ENCODE data around the gene LRRC38. TPM values are rescaled to one million over a fixed set of nuclear protein-coding genes. Genes with fewer than 3 reads are reported as not detected.

Gene LRRC38
- total and polyA plus RNA-seq, 2 of the 4 experiments (the other 2 are of a cell fraction): not detected

- no peak overlapping the region for H3K9ac ChIP-seq (ENCODE audit: low read depth, low read length)
- dilution Hi-C loops (cut with HindIII; ENCODE audit: low sequenced_read_pairs, unreplicated experiment): no loop called here
- no peak overlapping the region for H4K8ac ChIP-seq (ENCODE audit: low read depth in 2 of 2, low read length in 2 of 2)
- no peaks in the 10 kb centered on the region for H4K20me1 ChIP-seq (ENCODE audit: insufficient read depth, low read length)
- no peaks in the 10 kb centered on the region for H3K9me1 ChIP-seq (ENCODE audit: insufficient read depth, low read length)
- no peak for ATAC-seq (ENCODE audit: low read depth)
- ChIA-PET CTCF (no interaction called here), POLR2A (ENCODE audit: unreplicated experiment) (no interaction called here)
- H3K27ac ChIP-seq (ENCODE audit: insufficient read depth, low read length): no peak overlapping the region
- BruUV-seq (replicated peaks): no TSS peak
- H3K14ac ChIP-seq (replicated peaks; ENCODE audit: low read depth, low read length): no peak overlapping the region
- no peak overlapping the region for H3K4ac ChIP-seq (ENCODE audit: low read depth, low read length)
- H4K5ac ChIP-seq (ENCODE audit: low read depth, low read length): no peak overlapping the region
- H3K36me3 ChIP-seq (ENCODE audit: control insufficient read depth, insufficient read depth, low read length): no peaks in the 10 kb centered on the region
- no peak overlapping the region for H3K4me2 ChIP-seq (ENCODE audit: low read depth, low read length)
- no CpG with 5 or more reads among the region's 6 CpGs for WGBS, 2 experiments (ENCODE audit: extremely low coverage in 2 of 2, insufficient read length in 1 of 2)
- H3K27me3 ChIP-seq (ENCODE audit: control insufficient read depth, insufficient read depth, low read length): no peaks in the 10 kb centered on the region
- no peak overlapping the region for H3K56ac ChIP-seq (ENCODE audit: extremely low read depth, insufficient read depth, low read length)
- no peak overlapping the region for H3K23ac ChIP-seq (ENCODE audit: low read depth, low read length)
- in situ Hi-C loops (cut with MboI; ENCODE audit: low sequenced_read_pairs): no loop called here
- H2BK5ac ChIP-seq (ENCODE audit: low read depth, low read length, poor library complexity, severe bottlenecking): no peak overlapping the region
- H3K4me3 ChIP-seq (ENCODE audit: insufficient read depth, low read depth, low read length): no peak overlapping the region
- H2AK5ac ChIP-seq (ENCODE audit: low read depth, low read length): no peak overlapping the region
- H3K79me1 ChIP-seq (ENCODE audit: low read depth in 1 of 2, low read length in 2 of 2): no peaks in the 10 kb centered on the region
- H2AFZ ChIP-seq (replicated peaks; ENCODE audit: low read length, poor library complexity): no peak overlapping the region
- H2AK9ac ChIP-seq (replicated peaks; ENCODE audit: low read depth, low read length, poor library complexity): no peak overlapping the region
- no peak overlapping the region for H2BK15ac ChIP-seq (ENCODE audit: low read depth, low read length)
- H2BK120ac ChIP-seq (ENCODE audit: low read depth, low read length): no peak overlapping the region
- H3K18ac ChIP-seq (ENCODE audit: low read depth, low read length): no peak overlapping the region
- no peak overlapping the region for H2BK20ac ChIP-seq (ENCODE audit: low read depth, low read length)
- DNase-seq: no peak
- H3K4me1 ChIP-seq (ENCODE audit: control insufficient read depth, insufficient read depth, low read length): no peaks in the 10 kb centered on the region
- intact Hi-C loops (cut with micrococcal nuclease): no loop called here
- no peak overlapping the region for H4K91ac ChIP-seq (ENCODE audit: insufficient read depth, low read depth, low read length)
- TF ChIP-seq ELK1 (IDR thresholded peaks at IDR 0.05; ENCODE audit: borderline replicate concordance, low read depth, low read length) (no peak), CHD1 (IDR thresholded peaks at IDR 0.05; ENCODE audit: low read depth, low read length) (no peak)
- peaks cover 2% of the 10 kb centered on the region; the same call in 1 of the 2 replicates for H3K9me3 ChIP-seq (ENCODE audit: control insufficient read depth, insufficient read depth, low read length)
These were observed 46.7 kb upstream of the LRRC38 start for GRCh38 chr1:13560541-13560940.
